M059J (cell line): ENCODE measurements around the gene DCAF6. TPM values are rescaled to one million over a fixed set of nuclear protein-coding genes. Genes with fewer than 3 reads are reported as not detected.
A peak's percentile ranks its signal among the peaks of the same experiment; 100 is the strongest.
"Not testable (repeated sequence)": the region's sequence is repeated elsewhere in the genome, so short reads cannot be mapped to it uniquely, and the experiment has no call there.

Source experiments
- DNase-seq: peaks from one replicate; pipeline ENCODE4 v3.0.0-alpha.2; 2012; ENCODE audit warnings: low read depth
- total RNA-seq: library from RNA; depleted of rRNA; stranded (reverse); fragments of >200 nt; shearing (Covaris generic); gene quantifications from 2 replicates; pipeline ENCODE4 v1.2.3, GENCODE V29; 2014

Gene DCAF6
- total RNA-seq, 1 experiment from 2014 or later, result 53.5 TPM

DNA sequence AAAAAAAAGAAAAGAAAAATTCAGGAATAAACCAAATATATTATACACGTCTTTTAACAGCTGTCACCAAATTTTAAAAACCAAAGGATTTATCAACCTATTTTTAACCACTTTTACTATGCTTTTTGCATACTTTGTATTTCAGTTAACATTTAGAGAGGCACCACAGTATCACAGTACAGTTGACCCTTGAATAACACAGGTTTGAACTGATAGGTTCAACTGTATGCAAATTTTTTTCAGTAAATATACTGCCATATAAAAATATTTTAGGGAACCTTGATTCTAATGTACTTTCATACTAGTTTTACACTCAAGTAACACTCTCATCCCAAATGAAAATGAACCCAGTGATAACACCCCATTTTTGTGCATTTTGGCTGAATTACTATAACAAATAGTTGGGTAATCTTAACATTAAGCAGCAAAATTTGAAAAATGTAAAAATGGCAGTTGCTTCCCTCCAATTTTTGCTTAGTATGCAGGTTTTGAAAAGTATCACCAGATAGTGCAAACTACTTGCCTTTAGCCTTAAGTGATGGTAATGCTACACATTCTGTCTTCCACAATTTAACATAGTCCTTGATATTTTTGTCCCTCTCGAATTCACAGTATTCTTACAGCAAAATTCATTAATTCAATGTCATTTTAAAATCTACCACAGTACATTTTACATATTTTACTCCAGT lies 11.8 kb upstream of the DCAF6 start:
- no peak for DNase-seq

DNA sequence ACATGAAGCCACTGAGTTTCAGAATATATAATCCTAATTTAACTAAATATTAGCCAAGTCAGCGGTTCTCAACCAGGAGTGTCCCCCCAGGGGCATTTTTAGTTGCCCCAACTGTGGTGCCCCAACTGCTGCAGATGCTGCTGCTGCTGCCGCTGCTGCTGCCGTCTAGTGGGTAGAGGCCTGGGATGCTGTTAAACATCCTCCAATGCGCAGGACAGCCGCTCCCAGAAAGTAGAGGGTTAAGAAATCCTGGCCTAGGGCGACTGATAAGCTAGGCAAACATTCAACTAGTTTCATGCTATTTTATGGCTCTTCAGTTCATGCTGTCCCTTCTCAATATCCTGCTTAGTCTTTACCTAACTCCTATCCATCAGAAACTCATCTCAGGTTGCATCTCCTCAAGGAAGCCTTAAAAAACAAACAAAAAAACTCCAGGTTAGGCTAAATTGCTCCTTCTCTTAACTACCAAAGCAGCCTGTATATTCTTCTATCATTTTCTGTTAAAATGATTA lies 9.9 kb upstream of the DCAF6 start:
- DNase-seq, result no peak

DNA sequence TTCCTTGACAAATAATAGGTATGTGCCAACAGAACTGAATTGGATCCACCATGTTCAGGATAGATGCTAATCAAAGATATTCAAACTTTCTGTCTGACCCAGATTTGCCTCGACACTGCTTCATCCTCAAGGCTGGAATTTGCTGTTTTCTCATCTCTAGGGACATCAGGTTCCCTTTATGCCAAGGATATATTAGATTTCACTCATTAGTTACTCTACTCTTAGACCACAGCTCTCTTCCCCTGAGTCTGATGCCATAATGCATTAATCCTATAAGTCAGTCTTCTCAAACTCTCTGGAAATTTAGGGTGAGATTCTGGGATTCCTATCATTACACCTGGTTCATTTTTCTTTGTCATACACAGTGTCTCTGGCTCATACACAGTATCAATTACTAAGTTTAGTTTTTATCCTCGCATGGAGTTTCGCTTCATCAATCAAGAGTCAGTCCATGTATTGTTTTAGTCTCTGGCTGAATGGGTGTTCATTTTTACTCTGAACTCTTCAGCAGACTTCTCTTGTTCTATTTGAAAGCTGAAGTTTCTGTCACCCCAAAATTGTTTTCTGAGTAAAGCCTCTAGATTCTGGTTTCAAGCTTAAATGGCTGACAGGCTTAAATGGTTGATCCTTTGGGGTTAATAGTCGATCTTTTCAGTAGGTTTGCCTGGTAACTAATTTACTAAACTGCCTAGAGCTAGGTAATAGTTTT lies 9.3 kb upstream of the DCAF6 start:
- DNase-seq, result no peak

DNA sequence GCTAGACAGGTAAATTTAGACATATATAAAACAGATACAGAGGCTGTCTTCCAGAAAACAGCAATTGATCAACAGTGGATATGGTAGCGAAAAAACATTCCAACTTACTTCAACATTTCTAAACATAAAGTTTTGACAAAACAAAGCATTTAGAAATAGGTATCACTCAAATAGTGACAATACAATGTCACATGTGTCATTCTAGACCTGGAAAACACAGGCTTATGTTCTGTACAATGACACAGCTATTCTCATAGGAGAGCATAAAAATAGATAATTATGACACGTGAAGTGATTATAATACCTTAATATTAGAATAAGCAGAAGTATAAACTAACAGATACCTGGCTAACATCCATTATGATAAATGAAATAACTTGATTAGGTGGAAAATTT lies 8.0 kb upstream of the DCAF6 start:
- no peak for DNase-seq

DNA sequence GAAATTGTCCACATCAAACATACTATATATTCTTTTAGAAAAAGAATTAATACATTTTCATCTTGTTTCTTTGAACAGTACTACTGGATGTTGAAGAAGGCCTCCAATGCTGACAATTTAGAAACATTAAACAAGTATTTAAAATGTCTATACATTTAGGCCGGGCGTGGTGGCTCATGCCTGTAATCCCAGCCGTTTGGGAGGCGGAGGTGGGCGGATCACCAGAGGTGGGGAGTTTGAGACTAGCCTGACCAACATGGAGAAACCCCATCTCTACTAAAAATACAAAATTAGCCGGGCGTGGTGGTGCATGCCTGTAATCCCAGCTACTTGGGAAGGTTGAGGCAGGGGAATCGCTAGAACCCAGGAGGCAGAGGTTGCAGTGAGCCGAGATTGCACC lies 7.6 kb upstream of the DCAF6 start:
- not testable (repeated sequence) for DNase-seq

DNA sequence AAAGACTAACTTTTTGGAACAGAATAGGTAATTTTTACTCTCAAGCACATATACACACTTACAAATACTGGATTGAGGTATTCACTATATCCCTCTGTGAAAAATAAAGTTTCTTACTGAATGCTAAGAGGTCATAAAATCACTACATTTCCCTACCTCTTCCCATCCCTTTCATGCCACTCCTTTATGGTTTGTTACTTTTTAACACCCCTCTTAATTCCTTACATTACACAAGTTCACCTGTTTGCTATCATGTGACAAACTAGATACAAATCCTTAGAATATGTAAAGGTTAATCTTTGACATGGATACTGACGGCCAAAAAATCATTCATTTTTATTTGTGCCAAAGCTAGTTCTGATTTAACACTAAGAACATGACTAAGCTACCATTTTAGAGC lies 6.8 kb upstream of the DCAF6 start:
- no peak for DNase-seq

DNA sequence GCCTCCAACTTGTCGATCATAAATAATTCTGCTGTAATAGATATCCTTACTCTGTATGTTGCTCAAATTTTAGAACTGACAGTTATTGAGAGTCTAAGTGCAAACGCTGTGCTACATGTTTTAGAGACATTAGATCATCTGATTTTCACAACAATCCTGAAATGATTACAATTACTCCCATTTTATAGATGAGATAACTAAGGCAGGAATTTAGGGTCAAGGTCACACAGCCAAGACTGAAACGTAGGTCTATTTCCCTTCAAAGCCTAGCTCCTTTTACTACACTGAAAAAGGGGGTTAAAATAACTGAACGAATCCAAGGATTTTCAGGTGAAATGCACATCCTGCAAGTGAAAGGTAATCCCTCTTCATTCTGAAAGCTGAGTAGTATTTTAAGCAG lies 2.7 kb upstream of the DCAF6 start:
- DNase-seq, result no peak

DNA sequence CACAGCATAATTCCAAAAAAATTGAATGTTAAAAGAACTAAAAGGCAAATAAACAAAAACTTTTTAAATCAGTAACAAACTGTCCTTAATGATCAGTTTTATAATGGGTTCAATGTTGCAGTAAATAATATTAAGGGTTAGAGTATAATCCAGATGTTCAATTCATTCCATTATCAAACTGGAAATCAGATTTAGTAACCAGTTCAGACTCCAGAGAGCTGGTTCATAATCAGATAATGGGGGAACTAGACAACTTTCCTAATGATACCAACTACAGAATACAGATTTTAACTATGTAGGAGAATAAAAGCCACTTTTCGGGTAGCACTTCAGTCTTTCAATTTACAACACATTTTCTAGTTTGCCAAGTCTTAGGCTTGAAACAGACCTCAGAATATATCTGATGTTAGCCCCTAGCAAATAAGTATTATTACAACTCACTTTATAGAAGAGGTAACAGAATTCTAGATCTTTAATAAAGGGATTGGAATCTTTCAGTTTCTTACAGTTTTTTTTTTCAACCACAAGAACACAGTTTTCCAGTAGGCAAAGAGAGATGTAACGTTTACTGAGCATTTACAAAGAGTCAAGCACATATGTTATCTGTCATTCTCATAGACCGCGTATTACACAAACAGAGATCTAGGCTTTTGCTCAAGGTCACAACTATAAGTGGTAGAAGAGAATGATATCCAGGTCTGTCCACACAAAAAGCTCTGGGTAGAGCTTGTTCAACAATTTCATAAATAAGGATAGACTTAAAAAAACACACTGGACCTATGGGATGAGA lies 1.9 kb upstream of the DCAF6 start:
- no peak for DNase-seq

DNA sequence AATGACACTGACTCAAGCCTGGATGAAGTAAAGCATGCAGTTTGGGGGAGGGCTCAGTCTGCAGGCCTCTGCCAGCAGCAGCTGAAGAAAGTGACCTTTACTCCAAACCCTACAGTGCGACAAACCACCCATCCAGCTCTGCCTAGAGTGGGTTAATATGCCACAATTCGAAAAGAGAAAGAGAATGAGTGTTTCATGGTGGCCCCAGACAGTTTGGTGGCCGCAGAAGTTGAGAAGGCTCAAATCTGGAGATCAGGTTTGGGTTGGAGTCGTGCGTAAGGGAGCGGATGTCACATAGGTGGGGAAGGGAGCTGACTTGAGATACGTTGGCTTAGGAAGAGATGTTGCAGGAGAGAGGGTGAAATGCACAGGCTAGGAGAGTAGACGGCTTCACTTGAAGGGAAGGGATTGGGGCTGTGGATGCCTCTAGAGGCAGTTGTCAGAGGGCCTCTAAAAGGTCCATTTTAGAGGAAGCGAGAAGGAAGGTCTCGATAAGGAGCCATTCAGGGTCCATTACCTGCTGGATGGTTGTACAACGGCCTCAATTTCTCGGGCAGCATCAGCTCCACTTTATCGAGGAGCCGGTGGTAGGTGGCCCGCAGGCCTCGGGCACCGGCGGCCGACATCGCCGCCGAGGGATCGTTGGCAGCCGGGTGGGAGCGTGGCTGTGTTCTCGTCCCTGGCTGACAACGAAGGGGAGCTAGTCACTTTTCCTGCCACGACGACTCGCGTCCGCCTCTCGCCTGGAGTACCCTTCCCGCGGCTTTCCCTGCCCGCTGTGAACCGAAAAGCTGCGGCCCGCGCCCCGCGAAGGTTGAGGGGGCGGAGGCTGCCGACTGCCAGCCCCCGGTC lies 1.0 kb upstream of the DCAF6 start:
- peak; percentile 73 for DNase-seq

DNA sequence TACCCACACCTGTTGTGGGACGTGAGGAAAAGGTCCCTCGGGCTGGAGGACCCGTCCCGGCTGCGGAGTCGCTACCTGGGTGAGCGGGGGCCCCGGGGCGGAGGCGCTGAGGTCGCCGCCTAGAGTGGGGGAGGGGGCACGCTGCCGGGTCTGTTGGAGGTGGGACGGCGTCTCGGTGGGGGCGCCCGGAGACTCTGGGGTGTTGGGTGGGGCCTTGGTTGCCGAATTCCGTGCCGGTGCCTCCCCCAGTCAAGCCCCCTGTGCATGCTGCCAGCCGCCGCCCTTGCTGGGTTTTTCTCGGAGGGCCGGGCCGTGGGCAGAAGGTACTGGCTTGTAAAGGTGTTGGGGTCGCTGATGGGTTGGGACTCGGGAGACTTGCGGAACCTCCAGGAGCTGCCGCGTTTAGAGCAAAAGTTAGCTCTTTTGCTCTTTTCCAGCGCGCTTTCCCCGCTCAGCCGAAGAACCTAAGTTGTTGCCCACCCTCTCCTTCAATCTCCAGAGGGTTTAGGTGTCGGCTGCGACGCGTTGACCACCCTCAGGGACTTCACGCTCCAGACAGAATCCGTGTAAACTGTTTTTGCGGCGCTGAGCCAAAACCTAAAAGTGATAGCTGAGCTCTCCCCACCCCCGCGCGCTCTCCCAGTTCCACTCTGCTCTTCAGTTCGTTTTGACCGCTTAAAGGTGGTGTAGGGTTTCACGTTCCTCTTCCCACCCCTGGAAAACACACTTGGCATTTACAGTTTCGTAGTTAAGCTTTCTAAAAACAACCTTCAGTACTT lies 636 bp downstream of the DCAF6 start, which contains the start of gene MPC2:
TSS of gene MPC2 (minus strand) at position 143 of the 779 bp plus-strand sequence. CDS start 1,231 bp downstream, outside the sequence.
- peak; percentile 89 for DNase-seq

DNA sequence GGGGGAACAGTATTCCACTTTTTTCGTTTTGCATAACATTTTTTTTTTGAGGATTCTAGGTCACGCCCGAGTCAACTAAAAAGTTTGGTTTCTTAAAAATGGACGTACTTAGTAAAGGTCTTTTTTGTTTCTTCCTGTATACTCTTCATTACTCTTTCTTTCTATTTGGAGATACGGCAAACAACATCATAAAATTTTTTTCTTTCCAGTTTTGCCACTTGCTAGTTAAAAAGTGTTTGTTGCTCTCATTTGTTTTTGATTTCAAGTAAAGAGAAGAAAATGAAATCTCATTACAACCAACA lies 1.2 kb downstream of the DCAF6 start:
- no peak for DNase-seq

DNA sequence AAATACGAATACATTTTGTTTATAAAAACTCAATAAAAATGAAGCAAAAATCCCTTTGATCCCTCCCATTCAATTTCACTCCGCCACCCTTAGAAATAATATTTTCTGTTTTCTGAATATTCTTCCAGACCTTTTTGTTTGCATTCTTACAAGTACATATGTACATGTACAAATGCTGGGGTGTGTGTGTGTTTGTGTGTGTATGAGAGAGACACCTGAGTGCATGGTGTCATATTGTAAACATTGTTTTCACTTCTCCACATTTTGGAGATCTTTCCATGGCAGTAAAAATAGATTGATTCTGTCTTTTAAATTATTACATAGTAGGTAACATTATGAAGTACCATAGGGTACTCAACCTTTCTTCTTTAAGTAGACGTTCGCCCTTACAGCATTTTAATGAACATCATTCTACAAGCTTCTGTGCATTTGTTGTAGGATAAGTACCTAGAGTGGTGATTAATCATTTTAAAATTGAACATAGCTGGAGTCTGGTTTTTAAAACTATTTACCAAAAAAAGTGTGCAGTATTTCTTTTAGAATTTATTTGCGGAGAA lies 1.7 kb downstream of the DCAF6 start:
- no peak for DNase-seq

DNA sequence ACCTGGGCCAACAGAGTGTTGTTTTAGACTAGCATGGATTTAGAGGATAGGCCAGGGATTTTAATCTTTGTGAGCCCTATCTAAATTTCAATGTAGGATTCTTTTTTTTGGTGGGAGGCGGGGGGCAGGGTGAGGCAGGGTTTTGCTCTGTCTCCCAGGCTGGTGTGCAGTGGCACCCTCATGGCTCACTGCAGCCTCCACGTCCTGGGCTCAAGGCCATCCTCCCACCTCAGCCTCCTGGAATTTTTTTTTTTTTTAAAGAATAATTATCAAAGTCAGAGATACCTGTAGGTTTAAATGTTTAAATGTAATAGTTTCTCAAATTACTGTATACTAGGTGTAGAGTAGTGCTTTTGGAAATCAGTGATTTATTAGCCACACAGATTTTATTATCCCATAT lies 3.8 kb downstream of the DCAF6 start:
- no peak for DNase-seq

DNA sequence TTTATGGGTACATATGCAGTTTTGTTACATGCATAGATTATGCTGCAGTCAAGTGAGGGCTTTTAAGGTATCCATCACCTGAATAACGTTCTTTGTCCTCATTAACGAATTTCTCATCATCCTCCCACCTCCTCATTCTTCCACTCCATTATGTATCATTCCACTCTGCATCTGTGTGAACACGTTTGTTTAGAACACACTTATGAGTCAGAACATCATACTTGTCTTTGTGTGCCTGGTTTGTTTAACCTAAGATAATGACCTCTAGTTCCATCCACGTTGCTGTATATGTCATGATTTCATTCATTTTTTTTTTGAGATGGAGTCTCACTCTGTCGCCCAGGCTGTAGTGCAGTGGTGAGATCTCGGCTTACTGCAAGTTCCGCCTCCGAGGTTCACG lies 7.1 kb downstream of the DCAF6 start:
- DNase-seq, result no peak

DNA sequence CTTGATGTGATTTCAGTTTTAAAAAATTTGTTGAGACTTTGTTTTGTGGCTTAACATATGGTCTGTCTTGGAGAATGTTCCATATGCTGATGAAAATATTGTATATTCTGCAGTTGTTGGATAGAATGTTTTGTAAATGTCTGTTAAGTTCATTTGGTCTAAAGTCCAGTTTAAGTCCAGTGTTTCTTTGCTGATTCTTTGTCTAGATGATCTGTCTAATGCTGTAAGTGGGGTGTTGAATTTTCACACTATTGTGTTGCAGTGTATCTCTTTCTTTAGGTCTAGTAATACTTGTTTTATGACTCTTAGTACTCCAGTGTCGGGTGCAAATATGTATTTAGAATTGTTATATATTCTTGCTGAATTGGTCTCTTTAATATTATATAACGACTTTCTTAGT lies 11.2 kb downstream of the DCAF6 start:
- no peak for DNase-seq

DNA sequence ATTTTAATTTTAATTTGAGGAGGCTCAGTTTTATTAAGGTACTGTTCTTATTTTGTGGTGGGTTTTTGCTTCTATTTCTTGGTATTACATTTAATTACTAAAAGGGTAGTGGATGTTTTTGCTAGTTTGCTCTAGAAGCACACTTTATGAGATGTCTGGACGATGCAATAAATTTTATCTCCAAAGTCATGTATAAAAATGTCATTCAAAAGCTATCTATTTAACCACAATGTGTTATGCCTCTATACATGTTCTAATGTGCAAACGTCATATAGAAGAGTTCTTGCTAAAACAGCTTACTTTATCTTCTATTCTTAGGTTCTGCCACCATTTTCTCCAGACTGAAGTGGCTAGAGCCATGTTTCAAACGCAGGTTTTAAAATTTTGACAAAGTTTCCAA lies 13.3 kb downstream of the DCAF6 start:
- DNase-seq, result no peak

DNA sequence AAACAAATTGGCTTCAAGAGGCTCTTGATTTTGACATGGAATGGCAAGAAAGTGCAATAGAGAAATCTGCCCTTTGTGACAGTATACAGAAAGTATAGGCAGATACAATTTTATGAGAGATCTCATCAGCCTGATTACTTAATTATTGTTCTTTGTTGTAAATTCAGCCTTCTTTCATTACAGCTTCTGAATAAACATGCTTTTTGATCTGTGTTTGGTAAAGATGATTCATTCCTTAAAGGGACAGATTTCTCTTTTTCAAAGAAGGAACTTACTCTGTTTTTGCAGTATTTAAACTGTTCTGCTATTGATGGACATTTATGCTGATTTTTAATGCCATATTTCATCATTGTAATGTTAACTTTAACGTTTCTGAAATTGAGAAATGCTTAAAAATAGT lies 14.1 kb downstream of the DCAF6 start:
- DNase-seq, result no peak

DNA sequence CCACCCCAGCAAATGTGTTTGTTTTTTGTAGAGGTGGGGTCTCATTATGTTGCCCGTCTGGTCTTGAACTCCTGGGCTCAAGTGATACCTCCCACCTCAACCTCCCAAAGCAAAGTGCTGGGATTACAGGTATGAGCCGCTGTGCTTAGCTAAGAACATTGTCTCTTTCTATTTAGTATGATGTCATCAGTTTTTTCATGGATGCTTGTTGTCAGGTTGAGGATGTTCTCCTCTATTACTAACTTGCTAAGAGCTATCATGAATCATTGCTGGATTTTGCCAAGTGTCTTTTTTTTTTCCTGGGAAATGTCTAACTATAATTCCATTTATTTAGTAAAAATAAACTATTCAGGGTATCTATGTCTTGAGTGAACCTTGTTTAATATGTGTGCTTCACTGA lies 19.4 kb downstream of the DCAF6 start:
- peak; percentile 32 for DNase-seq

DNA sequence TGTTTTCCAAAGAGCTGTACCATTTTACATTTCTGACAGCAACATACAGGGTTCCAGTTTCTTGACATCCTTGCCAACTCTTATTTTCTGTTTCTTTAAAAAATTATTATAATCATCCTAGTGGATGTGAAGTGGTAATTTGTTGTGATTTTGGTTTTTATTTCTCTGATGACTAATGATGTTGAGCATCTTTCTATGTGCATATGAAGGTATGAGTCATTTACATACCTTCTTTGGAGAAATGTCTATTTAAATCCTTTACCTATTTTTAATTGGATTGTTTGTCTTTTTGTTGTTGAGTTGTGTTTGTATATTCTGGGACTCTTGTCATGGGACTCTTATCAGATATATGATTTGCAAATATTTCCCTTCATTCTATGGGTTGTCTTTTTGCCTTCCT lies 21.2 kb downstream of the DCAF6 start:
- DNase-seq, result peak; percentile 36

DNA sequence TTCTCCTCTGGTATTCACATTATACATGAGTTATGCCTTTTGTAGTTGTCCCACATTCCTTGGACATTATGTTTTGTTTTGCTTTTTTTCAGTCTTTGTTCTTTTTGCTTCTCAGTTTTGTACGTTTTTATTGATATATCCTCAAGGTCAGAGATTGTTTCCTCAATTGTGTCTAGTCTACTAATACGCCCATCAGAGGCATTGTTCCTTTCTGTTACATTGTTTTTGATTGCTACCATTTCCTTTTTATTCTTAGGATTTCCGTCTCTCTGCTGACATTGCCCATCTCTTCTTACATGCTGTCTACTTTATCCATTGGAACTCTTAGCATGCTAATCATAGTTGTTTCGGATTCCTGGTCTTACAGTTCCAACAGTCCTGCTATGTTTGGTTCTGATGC lies 28.2 kb downstream of the DCAF6 start:
- no peak for DNase-seq

DNA sequence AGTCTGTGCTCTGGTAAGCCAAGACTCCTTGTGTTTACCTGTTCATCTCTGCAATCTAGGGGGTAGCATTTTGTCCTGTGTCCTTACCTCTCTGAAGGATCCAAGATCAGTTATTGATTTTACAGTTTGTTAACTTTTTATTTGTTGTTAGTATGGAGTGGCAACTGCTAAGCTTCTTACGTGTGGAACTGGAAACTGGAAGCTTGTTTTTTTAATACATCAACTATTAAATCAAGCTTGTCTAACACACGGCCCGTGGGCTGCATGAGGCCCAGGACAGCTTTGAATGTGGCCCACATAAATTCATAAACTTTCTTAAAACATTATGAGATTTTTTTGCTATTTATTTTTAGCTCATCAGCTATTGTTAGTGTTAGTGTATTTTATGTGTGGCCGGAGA lies 29.6 kb downstream of the DCAF6 start:
- DNase-seq, result no peak
